Measurements from ENCODE around the gene SYNJ1. TPM values are rescaled to one million over a fixed set of nuclear protein-coding genes. Genes with fewer than 3 reads are reported as not detected.
A peak's percentile ranks its signal among the peaks of the same experiment; 100 is the strongest.

The SYNJ1 gene
- total and polyA plus RNA-seq, 2 of the 13 experiments (the other 11 are each of a cell fraction or from before 2014, with no cell fraction given), result 2.0 to 2.7 TPM

DNA sequence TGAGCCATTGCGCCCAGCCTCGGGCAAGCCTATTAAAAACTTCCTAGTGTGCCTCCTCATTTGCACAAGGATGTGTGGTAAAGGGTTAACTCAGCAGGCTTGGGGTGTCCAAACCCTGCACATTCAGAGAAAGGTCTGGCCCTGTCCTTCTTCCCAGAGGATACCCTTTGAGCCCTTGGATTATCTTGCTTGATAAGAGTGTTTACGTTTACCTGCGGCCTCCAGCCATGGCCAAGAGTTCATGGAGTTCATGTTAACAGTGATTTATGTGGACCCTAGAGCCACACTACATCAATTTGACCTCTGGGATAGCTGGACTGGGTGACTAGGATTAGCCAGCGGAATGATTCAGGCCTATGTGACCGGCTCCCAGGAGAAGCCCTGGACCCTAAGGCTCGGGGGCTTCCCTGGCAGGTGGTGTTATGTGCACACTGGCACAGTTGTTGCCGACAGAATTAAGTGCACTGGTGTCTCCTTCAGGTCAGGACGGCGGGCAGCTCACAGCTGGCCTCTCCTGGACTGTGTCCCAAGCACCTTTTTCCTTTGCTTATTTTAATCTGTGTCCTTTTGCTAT, 134.8 kb downstream of the SYNJ1 start (continued):
- TF ChIP-seq, protein P1, sequence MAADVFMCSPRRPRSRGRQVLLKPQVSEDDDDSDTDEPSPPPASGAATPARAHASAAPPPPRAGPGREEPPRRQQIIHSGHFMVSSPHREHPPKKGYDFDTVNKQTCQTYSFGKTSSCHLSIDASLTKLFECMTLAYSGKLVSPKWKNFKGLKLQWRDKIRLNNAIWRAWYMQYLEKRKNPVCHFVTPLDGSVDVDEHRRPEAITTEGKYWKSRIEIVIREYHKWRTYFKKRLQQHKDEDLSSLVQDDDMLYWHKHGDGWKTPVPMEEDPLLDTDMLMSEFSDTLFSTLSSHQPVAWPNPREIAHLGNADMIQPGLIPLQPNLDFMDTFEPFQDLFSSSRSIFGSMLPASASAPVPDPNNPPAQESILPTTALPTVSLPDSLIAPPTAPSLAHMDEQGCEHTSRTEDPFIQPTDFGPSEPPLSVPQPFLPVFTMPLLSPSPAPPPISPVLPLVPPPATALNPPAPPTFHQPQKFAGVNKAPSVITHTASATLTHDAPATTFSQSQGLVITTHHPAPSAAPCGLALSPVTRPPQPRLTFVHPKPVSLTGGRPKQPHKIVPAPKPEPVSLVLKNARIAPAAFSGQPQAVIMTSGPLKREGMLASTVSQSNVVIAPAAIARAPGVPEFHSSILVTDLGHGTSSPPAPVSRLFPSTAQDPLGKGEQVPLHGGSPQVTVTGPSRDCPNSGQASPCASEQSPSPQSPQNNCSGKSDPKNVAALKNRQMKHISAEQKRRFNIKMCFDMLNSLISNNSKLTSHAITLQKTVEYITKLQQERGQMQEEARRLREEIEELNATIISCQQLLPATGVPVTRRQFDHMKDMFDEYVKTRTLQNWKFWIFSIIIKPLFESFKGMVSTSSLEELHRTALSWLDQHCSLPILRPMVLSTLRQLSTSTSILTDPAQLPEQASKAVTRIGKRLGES (CRISPR knock-in tag; IDR thresholded peaks at IDR 0.05; ENCODE audit: borderline replicate concordance), result no peak
- TF ChIP-seq ZNF605 (CRISPR knock-in tag; IDR thresholded peaks at IDR 0.05), result peak; percentile 79; the same call in 1 of the 2 replicates
- TF ChIP-seq NAIF1 (CRISPR knock-in tag; IDR thresholded peaks at IDR 0.05; ENCODE audit: borderline replicate concordance), result peak; percentile 34; the same call in 1 of the 2 replicates
- TF ChIP-seq, protein P2, sequence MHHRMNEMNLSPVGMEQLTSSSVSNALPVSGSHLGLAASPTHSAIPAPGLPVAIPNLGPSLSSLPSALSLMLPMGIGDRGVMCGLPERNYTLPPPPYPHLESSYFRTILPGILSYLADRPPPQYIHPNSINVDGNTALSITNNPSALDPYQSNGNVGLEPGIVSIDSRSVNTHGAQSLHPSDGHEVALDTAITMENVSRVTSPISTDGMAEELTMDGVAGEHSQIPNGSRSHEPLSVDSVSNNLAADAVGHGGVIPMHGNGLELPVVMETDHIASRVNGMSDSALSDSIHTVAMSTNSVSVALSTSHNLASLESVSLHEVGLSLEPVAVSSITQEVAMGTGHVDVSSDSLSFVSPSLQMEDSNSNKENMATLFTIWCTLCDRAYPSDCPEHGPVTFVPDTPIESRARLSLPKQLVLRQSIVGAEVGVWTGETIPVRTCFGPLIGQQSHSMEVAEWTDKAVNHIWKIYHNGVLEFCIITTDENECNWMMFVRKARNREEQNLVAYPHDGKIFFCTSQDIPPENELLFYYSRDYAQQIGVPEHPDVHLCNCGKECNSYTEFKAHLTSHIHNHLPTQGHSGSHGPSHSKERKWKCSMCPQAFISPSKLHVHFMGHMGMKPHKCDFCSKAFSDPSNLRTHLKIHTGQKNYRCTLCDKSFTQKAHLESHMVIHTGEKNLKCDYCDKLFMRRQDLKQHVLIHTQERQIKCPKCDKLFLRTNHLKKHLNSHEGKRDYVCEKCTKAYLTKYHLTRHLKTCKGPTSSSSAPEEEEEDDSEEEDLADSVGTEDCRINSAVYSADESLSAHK (CRISPR knock-in tag; IDR thresholded peaks at IDR 0.05; ENCODE audit: borderline replicate concordance), result no peak
- TF ChIP-seq, protein P3, sequence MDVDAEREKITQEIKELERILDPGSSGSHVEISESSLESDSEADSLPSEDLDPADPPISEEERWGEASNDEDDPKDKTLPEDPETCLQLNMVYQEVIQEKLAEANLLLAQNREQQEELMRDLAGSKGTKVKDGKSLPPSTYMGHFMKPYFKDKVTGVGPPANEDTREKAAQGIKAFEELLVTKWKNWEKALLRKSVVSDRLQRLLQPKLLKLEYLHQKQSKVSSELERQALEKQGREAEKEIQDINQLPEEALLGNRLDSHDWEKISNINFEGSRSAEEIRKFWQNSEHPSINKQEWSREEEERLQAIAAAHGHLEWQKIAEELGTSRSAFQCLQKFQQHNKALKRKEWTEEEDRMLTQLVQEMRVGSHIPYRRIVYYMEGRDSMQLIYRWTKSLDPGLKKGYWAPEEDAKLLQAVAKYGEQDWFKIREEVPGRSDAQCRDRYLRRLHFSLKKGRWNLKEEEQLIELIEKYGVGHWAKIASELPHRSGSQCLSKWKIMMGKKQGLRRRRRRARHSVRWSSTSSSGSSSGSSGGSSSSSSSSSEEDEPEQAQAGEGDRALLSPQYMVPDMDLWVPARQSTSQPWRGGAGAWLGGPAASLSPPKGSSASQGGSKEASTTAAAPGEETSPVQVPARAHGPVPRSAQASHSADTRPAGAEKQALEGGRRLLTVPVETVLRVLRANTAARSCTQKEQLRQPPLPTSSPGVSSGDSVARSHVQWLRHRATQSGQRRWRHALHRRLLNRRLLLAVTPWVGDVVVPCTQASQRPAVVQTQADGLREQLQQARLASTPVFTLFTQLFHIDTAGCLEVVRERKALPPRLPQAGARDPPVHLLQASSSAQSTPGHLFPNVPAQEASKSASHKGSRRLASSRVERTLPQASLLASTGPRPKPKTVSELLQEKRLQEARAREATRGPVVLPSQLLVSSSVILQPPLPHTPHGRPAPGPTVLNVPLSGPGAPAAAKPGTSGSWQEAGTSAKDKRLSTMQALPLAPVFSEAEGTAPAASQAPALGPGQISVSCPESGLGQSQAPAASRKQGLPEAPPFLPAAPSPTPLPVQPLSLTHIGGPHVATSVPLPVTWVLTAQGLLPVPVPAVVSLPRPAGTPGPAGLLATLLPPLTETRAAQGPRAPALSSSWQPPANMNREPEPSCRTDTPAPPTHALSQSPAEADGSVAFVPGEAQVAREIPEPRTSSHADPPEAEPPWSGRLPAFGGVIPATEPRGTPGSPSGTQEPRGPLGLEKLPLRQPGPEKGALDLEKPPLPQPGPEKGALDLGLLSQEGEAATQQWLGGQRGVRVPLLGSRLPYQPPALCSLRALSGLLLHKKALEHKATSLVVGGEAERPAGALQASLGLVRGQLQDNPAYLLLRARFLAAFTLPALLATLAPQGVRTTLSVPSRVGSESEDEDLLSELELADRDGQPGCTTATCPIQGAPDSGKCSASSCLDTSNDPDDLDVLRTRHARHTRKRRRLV (CRISPR knock-in tag; IDR thresholded peaks at IDR 0.05), result no peak
- TF ChIP-seq, protein P4, sequence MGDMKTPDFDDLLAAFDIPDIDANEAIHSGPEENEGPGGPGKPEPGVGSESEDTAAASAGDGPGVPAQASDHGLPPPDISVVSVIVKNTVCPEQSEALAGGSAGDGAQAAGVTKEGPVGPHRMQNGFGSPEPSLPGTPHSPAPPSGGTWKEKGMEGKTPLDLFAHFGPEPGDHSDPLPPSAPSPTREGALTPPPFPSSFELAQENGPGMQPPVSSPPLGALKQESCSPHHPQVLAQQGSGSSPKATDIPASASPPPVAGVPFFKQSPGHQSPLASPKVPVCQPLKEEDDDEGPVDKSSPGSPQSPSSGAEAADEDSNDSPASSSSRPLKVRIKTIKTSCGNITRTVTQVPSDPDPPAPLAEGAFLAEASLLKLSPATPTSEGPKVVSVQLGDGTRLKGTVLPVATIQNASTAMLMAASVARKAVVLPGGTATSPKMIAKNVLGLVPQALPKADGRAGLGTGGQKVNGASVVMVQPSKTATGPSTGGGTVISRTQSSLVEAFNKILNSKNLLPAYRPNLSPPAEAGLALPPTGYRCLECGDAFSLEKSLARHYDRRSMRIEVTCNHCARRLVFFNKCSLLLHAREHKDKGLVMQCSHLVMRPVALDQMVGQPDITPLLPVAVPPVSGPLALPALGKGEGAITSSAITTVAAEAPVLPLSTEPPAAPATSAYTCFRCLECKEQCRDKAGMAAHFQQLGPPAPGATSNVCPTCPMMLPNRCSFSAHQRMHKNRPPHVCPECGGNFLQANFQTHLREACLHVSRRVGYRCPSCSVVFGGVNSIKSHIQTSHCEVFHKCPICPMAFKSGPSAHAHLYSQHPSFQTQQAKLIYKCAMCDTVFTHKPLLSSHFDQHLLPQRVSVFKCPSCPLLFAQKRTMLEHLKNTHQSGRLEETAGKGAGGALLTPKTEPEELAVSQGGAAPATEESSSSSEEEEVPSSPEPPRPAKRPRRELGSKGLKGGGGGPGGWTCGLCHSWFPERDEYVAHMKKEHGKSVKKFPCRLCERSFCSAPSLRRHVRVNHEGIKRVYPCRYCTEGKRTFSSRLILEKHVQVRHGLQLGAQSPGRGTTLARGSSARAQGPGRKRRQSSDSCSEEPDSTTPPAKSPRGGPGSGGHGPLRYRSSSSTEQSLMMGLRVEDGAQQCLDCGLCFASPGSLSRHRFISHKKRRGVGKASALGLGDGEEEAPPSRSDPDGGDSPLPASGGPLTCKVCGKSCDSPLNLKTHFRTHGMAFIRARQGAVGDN (CRISPR knock-in tag; IDR thresholded peaks at IDR 0.05), result peak; percentile 77
- TF ChIP-seq, protein P5, sequence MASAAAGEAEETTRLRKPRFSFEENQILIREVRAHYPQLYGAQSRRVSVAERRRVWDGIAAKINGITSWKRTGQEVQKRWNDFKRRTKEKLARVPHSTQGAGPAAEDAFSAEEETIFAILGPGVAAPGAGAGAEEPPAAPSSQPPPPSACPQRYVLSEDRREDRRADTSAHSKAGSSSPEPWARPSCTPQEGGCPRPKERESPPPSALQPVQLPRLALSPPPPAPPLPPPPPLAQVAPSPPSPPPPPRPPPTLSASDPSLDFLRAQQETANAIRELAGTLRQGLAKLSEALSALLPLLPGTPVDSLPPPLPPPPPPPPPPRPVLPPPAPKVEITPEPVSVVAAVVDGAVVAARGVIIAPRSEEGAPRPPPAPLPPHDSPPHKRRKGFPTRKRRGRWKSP (CRISPR knock-in tag; IDR thresholded peaks at IDR 0.05), result no peak; the same call in 1 of the 2 replicates
- TF ChIP-seq ZNF260 (CRISPR knock-in tag; IDR thresholded peaks at IDR 0.05; ENCODE audit: borderline replicate concordance, low read depth), result no peak
- peak; percentile 69; the same call in 1 of the 2 replicates for TF ChIP-seq ERF (CRISPR knock-in tag; IDR thresholded peaks at IDR 0.05)
- no peak for TF ChIP-seq CC2D1A (CRISPR knock-in tag; IDR thresholded peaks at IDR 0.05)
